VCaP (cell line): ENCODE data around the gene HSPB3.
"Not testable (repeated sequence)": the region's sequence is repeated elsewhere in the genome, so short reads cannot be mapped to it uniquely, and the experiment has no call there.

ENCODE experiments used
- H3K27ac ChIP-seq: fragments of 450-650 bp; 2 replicates; pipeline ENCODE4 v1.5.1; 2017
- TF ChIP-seq, protein P1 (sequence below): fragments of 450-650 bp; conservative IDR thresholded peaks from 2 replicates; pipeline ENCODE4 v1.5.1; 2017; ENCODE audit warnings: mild to moderate bottlenecking, moderate library complexity

HSPB3 gene

DNA sequence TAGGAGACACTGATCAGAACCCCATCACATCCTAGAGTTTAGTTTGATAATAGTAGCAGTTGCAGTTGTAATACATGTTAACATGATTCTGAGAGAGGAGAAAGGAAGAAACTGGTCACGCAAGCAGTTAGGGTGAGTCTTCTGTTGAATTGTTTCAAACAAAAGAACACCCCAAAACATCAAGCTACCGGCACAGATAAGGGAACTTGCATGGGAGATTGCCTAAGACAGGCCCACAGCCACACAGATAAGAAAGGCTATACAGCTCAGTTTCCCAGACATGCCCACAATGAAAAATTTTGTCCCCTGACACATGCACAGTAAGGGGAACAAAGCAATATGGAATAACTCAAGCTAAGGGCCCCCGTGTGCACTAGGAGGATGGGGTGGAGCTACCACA lies 15.9 kb downstream of the HSPB3 start:
- H3K27ac ChIP-seq = no peak overlapping the region
- TF ChIP-seq, protein P1, sequence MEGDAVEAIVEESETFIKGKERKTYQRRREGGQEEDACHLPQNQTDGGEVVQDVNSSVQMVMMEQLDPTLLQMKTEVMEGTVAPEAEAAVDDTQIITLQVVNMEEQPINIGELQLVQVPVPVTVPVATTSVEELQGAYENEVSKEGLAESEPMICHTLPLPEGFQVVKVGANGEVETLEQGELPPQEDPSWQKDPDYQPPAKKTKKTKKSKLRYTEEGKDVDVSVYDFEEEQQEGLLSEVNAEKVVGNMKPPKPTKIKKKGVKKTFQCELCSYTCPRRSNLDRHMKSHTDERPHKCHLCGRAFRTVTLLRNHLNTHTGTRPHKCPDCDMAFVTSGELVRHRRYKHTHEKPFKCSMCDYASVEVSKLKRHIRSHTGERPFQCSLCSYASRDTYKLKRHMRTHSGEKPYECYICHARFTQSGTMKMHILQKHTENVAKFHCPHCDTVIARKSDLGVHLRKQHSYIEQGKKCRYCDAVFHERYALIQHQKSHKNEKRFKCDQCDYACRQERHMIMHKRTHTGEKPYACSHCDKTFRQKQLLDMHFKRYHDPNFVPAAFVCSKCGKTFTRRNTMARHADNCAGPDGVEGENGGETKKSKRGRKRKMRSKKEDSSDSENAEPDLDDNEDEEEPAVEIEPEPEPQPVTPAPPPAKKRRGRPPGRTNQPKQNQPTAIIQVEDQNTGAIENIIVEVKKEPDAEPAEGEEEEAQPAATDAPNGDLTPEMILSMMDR = no peak

- TF ChIP-seq, protein P1 = no peak
- no peak overlapping the region for H3K27ac ChIP-seq
Measured at GRCh38 chr5:54476682-54477081, 21.2 kb downstream of the HSPB3 start.

GRCh38 chr5:54477941-54478478 lies 22.5 kb downstream of the HSPB3 start:
- TF ChIP-seq, protein P1 = no peak
- no peak overlapping the region for H3K27ac ChIP-seq

GRCh38 chr5:54480296-54480695 lies 24.8 kb downstream of the HSPB3 start:
- TF ChIP-seq, protein P1 = no peak
- no peak overlapping the region for H3K27ac ChIP-seq

- no peak overlapping the region for H3K27ac ChIP-seq
- TF ChIP-seq, protein P1 = no peak
Measured at GRCh38 chr5:54484219-54484894, 28.9 kb downstream of the HSPB3 start.

- not testable (repeated sequence) for H3K27ac ChIP-seq
Measured at GRCh38 chr5:54485659-54486058, 30.2 kb downstream of the HSPB3 start.

- TF ChIP-seq, protein P1 = peak; percentile 53
- not testable (repeated sequence) for H3K27ac ChIP-seq
Measured at GRCh38 chr5:54489648-54489979, 34.1 kb downstream of the HSPB3 start.

GRCh38 chr5:54491326-54491725 lies 35.8 kb downstream of the HSPB3 start:
- no peak overlapping the region for H3K27ac ChIP-seq
- TF ChIP-seq, protein P1 = no peak
